Activated T-helper 1 cell treated with anti-CD3 and anti-CD28 coated beads, Interleukin-12 subunit alpha, Interleukin-12 subunit beta, Interleukin-2, Interleukin-4 antibody, amounts not matched to agents 30 ng/mL and 10 ng/mL and 1 ng/mL, durations not matched to agents 14 hours and 24 hours and 36 hours (primary cell): ENCODE results near the gene TASOR. TPM values are rescaled to one million over a fixed set of nuclear protein-coding genes. Genes with fewer than 3 reads are reported as not detected.

Experiments
- DNase-seq: peaks from one replicate; pipeline ENCODE4 v3.0.0; 2021; ENCODE audit warnings: low spot score
- H3K27ac Mint-ChIP-seq: one replicate; pipeline ENCODE4 v1.8.0; 2021; ENCODE audit warnings: mild to moderate bottlenecking, mixed read lengths
- H3K27me3 Mint-ChIP-seq: one replicate; pipeline ENCODE4 v1.8.0; 2022; ENCODE audit warnings: mild to moderate bottlenecking, moderate library complexity, mixed read lengths; ENCODE audit not compliant: insufficient read depth
- H3K36me3 Mint-ChIP-seq: one replicate; pipeline ENCODE4 v1.8.0; 2021; ENCODE audit warnings: low read depth, mixed read lengths
- H3K4me1 Mint-ChIP-seq: one replicate; pipeline ENCODE4 v1.8.0; 2021; ENCODE audit warnings: low read depth, mixed read lengths
- H3K4me3 Mint-ChIP-seq: one replicate; pipeline ENCODE4 v1.8.0; 2021; ENCODE audit warnings: mild to moderate bottlenecking, moderate library complexity, mixed read lengths
- H3K9me3 Mint-ChIP-seq: one replicate; pipeline ENCODE4 v1.8.0; 2021; ENCODE audit warnings: mixed read lengths
- intact Hi-C: fragments of 100-400 bp; cut with micrococcal nuclease; formaldehyde crosslinking; loops from one replicate; pipeline ENCODE4 v1.15.1; 2024
- total RNA-seq: library from RNA; stranded (reverse); gene quantifications from 2 replicates; pipeline ENCODE4 v1.2.3, GENCODE V29; 2022

TASOR gene
- total RNA-seq, 1 donor from 2014 or later, result 60.8 TPM

DNA sequence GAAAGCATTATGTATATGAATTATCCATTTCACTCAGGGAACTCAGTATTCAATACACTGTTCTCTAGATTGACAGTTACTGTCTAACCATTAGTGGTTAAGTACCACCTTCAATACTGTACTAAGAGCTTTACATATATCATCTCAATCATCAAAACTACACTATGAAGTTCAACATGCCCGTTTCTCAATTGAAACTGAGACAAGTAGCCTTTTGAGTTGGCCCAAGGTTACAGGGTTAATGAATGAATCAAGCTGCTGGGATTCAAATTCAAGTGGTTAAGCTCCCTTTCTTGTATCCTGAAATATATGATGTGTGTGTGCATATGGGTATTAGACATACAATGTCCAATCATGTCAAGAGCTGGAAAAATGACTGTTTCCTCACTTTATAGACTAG is 5.8 kb downstream of the TASOR start:
- intact Hi-C loops, result no loop called here
- H3K27me3 Mint-ChIP-seq, result no peaks in the 10 kb centered on the region
- DNase-seq, result no peak
- H3K27ac Mint-ChIP-seq, result no peak overlapping the region
- no peaks in the 10 kb centered on the region for H3K9me3 Mint-ChIP-seq
- H3K36me3 Mint-ChIP-seq, result peaks cover 32% of the 10 kb centered on the region
- H3K4me3 Mint-ChIP-seq, result no peak overlapping the region
- peaks cover 47% of the 10 kb centered on the region for H3K4me1 Mint-ChIP-seq

GRCh38 chr3:56673781-56674457 is 9.1 kb downstream of the TASOR start:
- no peak overlapping the region for H3K27ac Mint-ChIP-seq
- H3K36me3 Mint-ChIP-seq, result peaks cover 36% of the 10 kb centered on the region
- no peaks in the 10 kb centered on the region for H3K27me3 Mint-ChIP-seq
- DNase-seq, result no peak
- no peak overlapping the region for H3K4me3 Mint-ChIP-seq
- peaks cover 4% of the 10 kb centered on the region for H3K9me3 Mint-ChIP-seq
- peaks cover 17% of the 10 kb centered on the region for H3K4me1 Mint-ChIP-seq
- intact Hi-C loops, result no loop called here

DNA sequence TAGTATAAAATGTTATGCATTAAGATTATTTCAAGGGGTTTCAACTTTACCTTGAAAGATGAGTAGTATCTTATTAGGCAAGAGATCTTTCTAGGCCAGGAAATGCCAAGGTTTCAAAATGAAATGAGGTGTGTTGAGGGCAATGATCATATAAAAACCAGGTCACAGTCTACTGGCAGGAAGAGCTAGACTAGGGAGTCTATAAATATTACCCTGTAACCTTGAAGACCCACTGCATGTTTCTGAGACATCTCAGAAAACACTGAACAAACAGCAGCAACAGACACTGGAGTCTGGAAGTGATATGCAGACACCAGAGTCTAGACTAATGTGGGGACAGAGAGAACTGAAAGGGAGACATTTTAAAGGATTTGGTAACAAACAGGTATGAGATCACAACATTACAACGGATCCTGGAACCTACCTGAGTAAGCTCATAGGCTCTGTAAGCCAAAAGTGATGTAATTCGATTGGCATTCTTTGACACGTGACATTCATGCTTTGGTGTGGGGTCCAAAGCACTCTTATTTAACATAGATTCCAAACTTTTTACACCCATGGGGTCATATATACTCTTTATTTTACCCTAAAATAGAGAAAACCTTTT is 15.0 kb downstream of the TASOR start:
- Mint-ChIP-seq H3K27ac (peak overlapping the region; percentile 34), H3K36me3 (peaks cover 51% of the 10 kb centered on the region), H3K9me3 (peaks cover 4% of the 10 kb centered on the region), H3K4me1 (peaks cover 6% of the 10 kb centered on the region), H3K27me3 (no peaks in the 10 kb centered on the region), H3K4me3 (no peak overlapping the region)
- intact Hi-C loops, result no loop called here
- no peak for DNase-seq

DNA sequence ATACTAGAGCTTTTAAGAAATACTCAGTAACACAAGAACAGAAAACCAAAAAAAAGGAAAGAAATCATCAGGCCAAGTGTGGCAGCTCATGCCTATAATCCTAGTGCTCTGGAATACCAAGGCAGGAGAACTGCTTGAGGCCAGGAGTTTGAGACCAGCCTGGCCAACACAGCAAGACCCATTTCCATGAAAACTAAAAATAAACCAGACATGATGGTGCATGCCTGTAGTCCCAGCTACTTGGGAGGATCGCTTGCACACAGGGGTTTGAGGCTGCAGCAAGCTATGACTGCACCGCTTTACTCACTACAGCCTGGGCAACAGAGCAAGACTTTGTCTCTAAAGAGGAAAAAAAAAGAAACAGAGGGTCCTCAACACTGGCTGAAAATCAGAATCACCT is 18.2 kb downstream of the TASOR start:
- Mint-ChIP-seq H3K27ac (no peak overlapping the region), H3K4me3 (no peak overlapping the region), H3K36me3 (peaks cover 48% of the 10 kb centered on the region), H3K4me1 (peaks cover 15% of the 10 kb centered on the region), H3K9me3 (peaks cover 4% of the 10 kb centered on the region), H3K27me3 (no peaks in the 10 kb centered on the region)
- intact Hi-C loops, result no loop called here
- no peak for DNase-seq

- DNase-seq, result no peak
- peaks cover 61% of the 10 kb centered on the region for H3K36me3 Mint-ChIP-seq
- intact Hi-C loops, result no loop called here
- H3K4me1 Mint-ChIP-seq, result peaks cover 19% of the 10 kb centered on the region
- H3K27me3 Mint-ChIP-seq, result no peaks in the 10 kb centered on the region
- no peak overlapping the region for H3K4me3 Mint-ChIP-seq
- no peaks in the 10 kb centered on the region for H3K9me3 Mint-ChIP-seq
- H3K27ac Mint-ChIP-seq, result no peak overlapping the region
Measured at GRCh38 chr3:56655709-56656108, 27.4 kb downstream of the TASOR start.

DNA sequence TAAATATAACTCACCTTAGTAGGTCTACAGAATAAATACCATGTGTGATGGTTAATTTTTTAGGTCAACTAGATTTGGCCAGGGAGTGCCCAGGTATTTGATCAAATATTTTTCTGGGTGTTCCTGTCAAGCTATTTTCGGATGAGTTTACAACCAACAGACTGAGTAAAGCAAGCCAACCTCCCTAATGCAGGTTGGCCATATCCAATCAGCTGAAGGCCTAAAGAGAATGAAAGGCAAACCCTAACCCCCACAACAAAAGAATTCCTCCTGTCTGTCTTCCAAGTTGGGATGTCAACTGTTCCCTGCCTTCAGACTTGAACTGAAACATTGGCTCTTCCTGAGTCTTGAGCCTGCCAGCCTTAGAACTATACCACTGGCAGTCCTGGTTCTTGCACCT is 28.6 kb downstream of the TASOR start:
- peaks cover 14% of the 10 kb centered on the region for H3K4me1 Mint-ChIP-seq
- no peak for DNase-seq
- no peaks in the 10 kb centered on the region for H3K27me3 Mint-ChIP-seq
- no peaks in the 10 kb centered on the region for H3K9me3 Mint-ChIP-seq
- H3K27ac Mint-ChIP-seq, result no peak overlapping the region
- no peak overlapping the region for H3K4me3 Mint-ChIP-seq
- peaks cover 57% of the 10 kb centered on the region for H3K36me3 Mint-ChIP-seq
- intact Hi-C loops, result no loop called here

GRCh38 chr3:56645407-56645806 is 37.7 kb downstream of the TASOR start:
- DNase-seq, result no peak
- H3K4me3 Mint-ChIP-seq, result no peak overlapping the region
- H3K27me3 Mint-ChIP-seq, result no peaks in the 10 kb centered on the region
- H3K36me3 Mint-ChIP-seq, result peaks cover 38% of the 10 kb centered on the region
- H3K27ac Mint-ChIP-seq, result no peak overlapping the region
- no peaks in the 10 kb centered on the region for H3K9me3 Mint-ChIP-seq
- peaks cover 29% of the 10 kb centered on the region for H3K4me1 Mint-ChIP-seq
- intact Hi-C loops, result no loop called here

GRCh38 chr3:56633602-56634535 is 49.2 kb downstream of the TASOR start:
- no peaks in the 10 kb centered on the region for H3K9me3 Mint-ChIP-seq
- no peak overlapping the region for H3K27ac Mint-ChIP-seq
- intact Hi-C loops, result no loop called here
- no peak for DNase-seq
- H3K27me3 Mint-ChIP-seq, result no peaks in the 10 kb centered on the region
- H3K4me1 Mint-ChIP-seq, result peaks cover 2% of the 10 kb centered on the region
- H3K36me3 Mint-ChIP-seq, result peaks cover 36% of the 10 kb centered on the region
- no peak overlapping the region for H3K4me3 Mint-ChIP-seq

Other genes starting within 250 kb of the TASOR start
- 0.54 TPM in 1 of 2 replicates, not detected in the other for gene ERC2, start 214.8 kb downstream of the TASOR start, total RNA-seq
- gene CCDC66, start 126.1 kb downstream of the TASOR start, total RNA-seq, result 37.7 and 40.4 TPM in 2 replicates
- gene ARHGEF3, start 118.7 kb upstream of the TASOR start, total RNA-seq, result 59.2 and 64.1 TPM in 2 replicates